OCI-LY3 (cell line): ENCODE measurements around the gene HOXD12.

Source experiments
- H2AFZ ChIP-seq: fragments of 200-600, 300-600 bp; shearing (Covaris generic); 2 replicates; pipeline ENCODE4 v1.6.0; 2014; ENCODE audit warnings: antibody characterized with exemption, low read depth, low read length
- H3K27ac ChIP-seq: fragments of 200-600, 300-600 bp; sonication (generic); 2 replicates; pipeline ENCODE4 v1.5.1; 2014; ENCODE audit warnings: mild to moderate bottlenecking, low read length, moderate library complexity, mixed read lengths
- H3K27me3 ChIP-seq: fragments of 200-600, 300-600 bp; sonication (generic); 2 replicates; pipeline ENCODE4 v1.6.1; 2014; ENCODE audit warnings: low read depth, low read length, mixed read lengths
- H3K36me3 ChIP-seq: fragments of 200-600, 300-600 bp; sonication (generic); replicated peaks from 2 replicates; pipeline ENCODE3; 2014; ENCODE audit warnings: low read depth, low read length, mixed read lengths
- H3K4me1 ChIP-seq: fragments of 300-600, 200-600 bp; sonication (generic); 2 replicates; pipeline ENCODE4 v1.6.1; 2014; ENCODE audit warnings: low read length, mixed read lengths
- H3K4me2 ChIP-seq: fragments of 200-600, 300-600 bp; sonication (generic); 2 replicates; pipeline ENCODE4 v1.6.1; 2014; ENCODE audit warnings: low read length, mixed read lengths
- H3K4me3 ChIP-seq: fragments of 300-600, 200-600 bp; sonication (generic); 2 replicates; pipeline ENCODE4 v1.5.1; 2014; ENCODE audit warnings: antibody characterized with exemption, mild to moderate bottlenecking, low read length, moderate library complexity
- H3K79me2 ChIP-seq: fragments of 300-600, 200-600 bp; shearing (Covaris generic); 2 replicates; pipeline ENCODE4 v1.6.1; 2014; ENCODE audit warnings: mild to moderate bottlenecking, low read length, mixed read lengths
- H3K9ac ChIP-seq: fragments of 300-600, 200-600 bp; shearing (Covaris generic); 2 replicates; pipeline ENCODE4 v1.6.0; 2014; ENCODE audit warnings: mild to moderate bottlenecking, low read length, moderate library complexity
- H3K9me3 ChIP-seq: fragments of 200-600, 300-600 bp; shearing (Covaris generic); 2 replicates; pipeline ENCODE4 v1.6.1; 2014; ENCODE audit warnings: low read length, mixed read lengths; ENCODE audit not compliant: insufficient read depth
- H4K20me1 ChIP-seq: fragments of 200-600, 300-600 bp; sonication (generic); 2 replicates; pipeline ENCODE4 v1.6.1; 2016; ENCODE audit warnings: low read length, mixed read lengths; ENCODE audit not compliant: insufficient read depth
- EZH2phosphoT487 ChIP-seq: fragments of 200-600 bp; shearing (Covaris generic); IDR thresholded peaks from 2 replicates; pipeline ENCODE4 v1.6.1; 2018; ENCODE audit warnings: antibody characterized with exemption, mixed run types, low read depth
- TF ChIP-seq, protein P1 (sequence below): fragments of 200-600, 300-600 bp; sonication (generic); IDR thresholded peaks from 2 replicates; pipeline ENCODE4 v1.5.1; 2014; ENCODE audit warnings: antibody characterized with exemption, low read length, low read depth

HOXD12 gene

GRCh38 chr2:176080540-176081375 lies 18.8 kb upstream of the HOXD12 start:
- Histone ChIP-seq H3K27ac (no peak overlapping the region), H3K9ac (no peak overlapping the region), H3K4me3 (no peak overlapping the region), H2AFZ (no peak overlapping the region), H4K20me1 (no peaks in the 10 kb centered on the region), H3K4me2 (no peak overlapping the region), H3K27me3 (no peaks in the 10 kb centered on the region), H3K79me2 (no peaks in the 10 kb centered on the region), H3K36me3 (no peaks in the 10 kb centered on the region), H3K9me3 (no peaks in the 10 kb centered on the region), H3K4me1 (no peaks in the 10 kb centered on the region)
- TF ChIP-seq, protein P1, sequence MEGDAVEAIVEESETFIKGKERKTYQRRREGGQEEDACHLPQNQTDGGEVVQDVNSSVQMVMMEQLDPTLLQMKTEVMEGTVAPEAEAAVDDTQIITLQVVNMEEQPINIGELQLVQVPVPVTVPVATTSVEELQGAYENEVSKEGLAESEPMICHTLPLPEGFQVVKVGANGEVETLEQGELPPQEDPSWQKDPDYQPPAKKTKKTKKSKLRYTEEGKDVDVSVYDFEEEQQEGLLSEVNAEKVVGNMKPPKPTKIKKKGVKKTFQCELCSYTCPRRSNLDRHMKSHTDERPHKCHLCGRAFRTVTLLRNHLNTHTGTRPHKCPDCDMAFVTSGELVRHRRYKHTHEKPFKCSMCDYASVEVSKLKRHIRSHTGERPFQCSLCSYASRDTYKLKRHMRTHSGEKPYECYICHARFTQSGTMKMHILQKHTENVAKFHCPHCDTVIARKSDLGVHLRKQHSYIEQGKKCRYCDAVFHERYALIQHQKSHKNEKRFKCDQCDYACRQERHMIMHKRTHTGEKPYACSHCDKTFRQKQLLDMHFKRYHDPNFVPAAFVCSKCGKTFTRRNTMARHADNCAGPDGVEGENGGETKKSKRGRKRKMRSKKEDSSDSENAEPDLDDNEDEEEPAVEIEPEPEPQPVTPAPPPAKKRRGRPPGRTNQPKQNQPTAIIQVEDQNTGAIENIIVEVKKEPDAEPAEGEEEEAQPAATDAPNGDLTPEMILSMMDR, result no peak
- TF ChIP-seq EZH2phosphoT487, result no peak

- Histone ChIP-seq H4K20me1 (no peaks in the 10 kb centered on the region), H3K36me3 (no peaks in the 10 kb centered on the region), H3K27me3 (no peaks in the 10 kb centered on the region), H3K9ac (no peak overlapping the region), H3K4me2 (no peak overlapping the region), H3K9me3 (no peaks in the 10 kb centered on the region), H3K79me2 (no peaks in the 10 kb centered on the region), H3K4me3 (no peak overlapping the region), H3K27ac (no peak overlapping the region), H2AFZ (no peak overlapping the region), H3K4me1 (no peaks in the 10 kb centered on the region)
- TF ChIP-seq, protein P1, result no peak
- TF ChIP-seq EZH2phosphoT487, result no peak
These were observed 18.2 kb upstream of the HOXD12 start for GRCh38 chr2:176081376-176081836.

GRCh38 chr2:176081837-176082524 lies 17.6 kb upstream of the HOXD12 start:
- TF ChIP-seq EZH2phosphoT487, result no peak
- TF ChIP-seq, protein P1, result no peak
- no peak overlapping the region for H3K27ac ChIP-seq
- no peaks in the 10 kb centered on the region for H4K20me1 ChIP-seq
- H3K4me1 ChIP-seq, result no peaks in the 10 kb centered on the region
- no peaks in the 10 kb centered on the region for H3K79me2 ChIP-seq
- H3K9me3 ChIP-seq, result no peaks in the 10 kb centered on the region
- no peak overlapping the region for H3K4me2 ChIP-seq
- no peak overlapping the region for H2AFZ ChIP-seq
- no peak overlapping the region for H3K4me3 ChIP-seq
- no peaks in the 10 kb centered on the region for H3K27me3 ChIP-seq
- H3K9ac ChIP-seq, result no peak overlapping the region
- H3K36me3 ChIP-seq, result no peaks in the 10 kb centered on the region

DNA sequence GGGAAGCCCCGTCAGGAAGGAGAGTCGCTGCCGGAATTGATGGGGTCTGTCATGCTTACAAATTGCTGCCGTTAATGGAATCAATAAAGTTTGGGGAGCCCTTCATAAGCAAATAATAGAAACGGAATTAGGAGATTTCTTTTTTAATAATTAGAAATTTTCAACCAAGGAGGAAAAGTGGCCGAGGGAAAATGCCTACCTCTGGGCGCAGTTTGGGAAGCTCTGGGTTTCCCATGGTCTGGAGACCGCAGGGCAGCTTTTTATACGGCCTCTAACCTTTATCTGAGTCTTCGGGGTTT lies 17.1 kb upstream of the HOXD12 start:
- H3K9ac ChIP-seq, result no peak overlapping the region
- no peak overlapping the region for H3K4me3 ChIP-seq
- no peak overlapping the region for H2AFZ ChIP-seq
- H3K27me3 ChIP-seq, result no peaks in the 10 kb centered on the region
- no peaks in the 10 kb centered on the region for H3K36me3 ChIP-seq
- H3K4me1 ChIP-seq, result no peaks in the 10 kb centered on the region
- H3K9me3 ChIP-seq, result no peaks in the 10 kb centered on the region
- H3K27ac ChIP-seq, result no peak overlapping the region
- H3K4me2 ChIP-seq, result no peak overlapping the region
- H4K20me1 ChIP-seq, result no peaks in the 10 kb centered on the region
- TF ChIP-seq, protein P1, result no peak
- no peak for TF ChIP-seq EZH2phosphoT487
- no peaks in the 10 kb centered on the region for H3K79me2 ChIP-seq
